DOHH2 (cell line): ENCODE results near the gene EFCAB12.

Experiments
- H3F3A ChIP-seq: fragments of 200-600 bp; sonication (generic), shearing (Covaris generic); 2 replicates; pipeline ENCODE4 v1.6.0; 2016; ENCODE audit warnings: antibody characterized with exemption, mild to moderate bottlenecking; ENCODE audit not compliant: control insufficient read depth, insufficient read depth
- H3K27ac ChIP-seq: fragments of 200-600 bp; sonication (generic); 2 replicates; pipeline ENCODE4 v1.5.1; 2014; ENCODE audit warnings: low read depth, mild to moderate bottlenecking, low read length, moderate library complexity
- H3K27me3 ChIP-seq: fragments of 200-600 bp; sonication (generic); 2 replicates; pipeline ENCODE4 v1.6.1; 2014; ENCODE audit warnings: mild to moderate bottlenecking, low read length, mixed read lengths; ENCODE audit not compliant: control insufficient read depth
- H3K36me3 ChIP-seq: fragments of 200-600 bp; sonication (generic); 2 replicates; pipeline ENCODE4 v1.6.1; 2014; ENCODE audit warnings: mild to moderate bottlenecking, low read length, moderate library complexity, mixed read lengths; ENCODE audit not compliant: control insufficient read depth
- H3K4me1 ChIP-seq: fragments of 200-600 bp; sonication (generic); 2 replicates; pipeline ENCODE4 v1.6.1; 2014; ENCODE audit warnings: mild to moderate bottlenecking, low read length, mixed read lengths; ENCODE audit not compliant: control insufficient read depth
- H3K4me2 ChIP-seq: fragments of 200-600 bp; sonication (generic); 2 replicates; pipeline ENCODE4 v1.6.0; 2014; ENCODE audit warnings: mild to moderate bottlenecking, low read length, moderate library complexity
- H3K4me3 ChIP-seq: fragments of 200-600 bp; sonication (generic); 2 replicates; pipeline ENCODE4 v1.5.1; 2014; ENCODE audit warnings: mild to moderate bottlenecking, low read length, mixed read lengths
- H3K79me2 ChIP-seq: fragments of 200-600 bp; sonication (generic); 2 replicates; pipeline ENCODE4 v1.6.1; 2014; ENCODE audit warnings: mild to moderate bottlenecking, low read length, mixed read lengths; ENCODE audit not compliant: control insufficient read depth
- H3K9me2 ChIP-seq: fragments of 200-600 bp; sonication (generic); replicated peaks from 2 replicates; pipeline ENCODE4 v1.6.1; 2014; ENCODE audit warnings: mild to moderate bottlenecking, low read length, mixed read lengths; ENCODE audit not compliant: control insufficient read depth
- H3K9me3 ChIP-seq: fragments of 200-600 bp; sonication (generic); 2 replicates; pipeline ENCODE4 v1.6.1; 2014; ENCODE audit warnings: antibody characterized with exemption, low read length, mixed read lengths; ENCODE audit not compliant: control insufficient read depth, insufficient read depth
- H4K20me1 ChIP-seq: fragments of 200-600 bp; sonication (generic); 2 replicates; pipeline ENCODE4 v1.6.0; 2014; ENCODE audit warnings: low read depth, mild to moderate bottlenecking, antibody characterized with exemption, low read length, moderate library complexity; ENCODE audit not compliant: control insufficient read depth, insufficient read depth
- EZH2phosphoT487 ChIP-seq: fragments of 200-600 bp; sonication (generic); IDR thresholded peaks from 2 replicates; pipeline ENCODE4 v1.6.1; 2017; ENCODE audit warnings: borderline replicate concordance, mild to moderate bottlenecking, antibody characterized with exemption, low read length, moderate library complexity, mixed read lengths
- TF ChIP-seq, protein P1 (sequence below): fragments of 200-600 bp; sonication (generic); IDR thresholded peaks from one replicate; pipeline ENCODE4 v1.5.1; 2014; ENCODE audit warnings: antibody characterized with exemption, mild to moderate bottlenecking, low read depth, low read length; ENCODE audit not compliant: poor library complexity, severe bottlenecking

The EFCAB12 gene

DNA sequence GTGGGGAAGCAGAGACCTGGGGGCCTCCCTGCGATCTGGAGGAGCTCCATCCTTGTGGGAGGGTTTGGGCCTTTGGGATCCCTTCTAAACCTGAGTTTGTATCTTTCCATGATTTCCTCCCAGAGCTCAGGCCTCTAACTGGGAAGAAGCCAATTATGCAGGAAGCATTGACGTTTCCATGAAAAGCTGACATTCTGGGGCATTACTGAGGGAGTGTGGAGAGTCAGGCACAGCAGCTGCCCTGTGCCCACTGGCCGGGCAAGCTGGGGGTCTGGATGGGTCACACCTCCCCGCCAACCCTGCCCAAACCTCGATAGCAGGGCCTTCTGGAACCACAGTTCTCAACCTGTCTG, 74.9 kb downstream of the EFCAB12 start:
- Histone ChIP-seq H3K4me1 (no peaks in the 10 kb centered on the region), H3K4me3 (no peak overlapping the region), H3K9me3 (no peaks in the 10 kb centered on the region), H3K27ac (no peak overlapping the region), H4K20me1 (no peaks in the 10 kb centered on the region), H3K36me3 (no peaks in the 10 kb centered on the region), H3K4me2 (no peak overlapping the region), H3K79me2 (no peaks in the 10 kb centered on the region), H3F3A (no peaks in the 10 kb centered on the region), H3K27me3 (no peaks in the 10 kb centered on the region; the same call in 1 of the 2 replicates), H3K9me2 (no peaks in the 10 kb centered on the region)
- TF ChIP-seq EZH2phosphoT487: no peak
- TF ChIP-seq, protein P1, sequence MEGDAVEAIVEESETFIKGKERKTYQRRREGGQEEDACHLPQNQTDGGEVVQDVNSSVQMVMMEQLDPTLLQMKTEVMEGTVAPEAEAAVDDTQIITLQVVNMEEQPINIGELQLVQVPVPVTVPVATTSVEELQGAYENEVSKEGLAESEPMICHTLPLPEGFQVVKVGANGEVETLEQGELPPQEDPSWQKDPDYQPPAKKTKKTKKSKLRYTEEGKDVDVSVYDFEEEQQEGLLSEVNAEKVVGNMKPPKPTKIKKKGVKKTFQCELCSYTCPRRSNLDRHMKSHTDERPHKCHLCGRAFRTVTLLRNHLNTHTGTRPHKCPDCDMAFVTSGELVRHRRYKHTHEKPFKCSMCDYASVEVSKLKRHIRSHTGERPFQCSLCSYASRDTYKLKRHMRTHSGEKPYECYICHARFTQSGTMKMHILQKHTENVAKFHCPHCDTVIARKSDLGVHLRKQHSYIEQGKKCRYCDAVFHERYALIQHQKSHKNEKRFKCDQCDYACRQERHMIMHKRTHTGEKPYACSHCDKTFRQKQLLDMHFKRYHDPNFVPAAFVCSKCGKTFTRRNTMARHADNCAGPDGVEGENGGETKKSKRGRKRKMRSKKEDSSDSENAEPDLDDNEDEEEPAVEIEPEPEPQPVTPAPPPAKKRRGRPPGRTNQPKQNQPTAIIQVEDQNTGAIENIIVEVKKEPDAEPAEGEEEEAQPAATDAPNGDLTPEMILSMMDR: no peak

DNA sequence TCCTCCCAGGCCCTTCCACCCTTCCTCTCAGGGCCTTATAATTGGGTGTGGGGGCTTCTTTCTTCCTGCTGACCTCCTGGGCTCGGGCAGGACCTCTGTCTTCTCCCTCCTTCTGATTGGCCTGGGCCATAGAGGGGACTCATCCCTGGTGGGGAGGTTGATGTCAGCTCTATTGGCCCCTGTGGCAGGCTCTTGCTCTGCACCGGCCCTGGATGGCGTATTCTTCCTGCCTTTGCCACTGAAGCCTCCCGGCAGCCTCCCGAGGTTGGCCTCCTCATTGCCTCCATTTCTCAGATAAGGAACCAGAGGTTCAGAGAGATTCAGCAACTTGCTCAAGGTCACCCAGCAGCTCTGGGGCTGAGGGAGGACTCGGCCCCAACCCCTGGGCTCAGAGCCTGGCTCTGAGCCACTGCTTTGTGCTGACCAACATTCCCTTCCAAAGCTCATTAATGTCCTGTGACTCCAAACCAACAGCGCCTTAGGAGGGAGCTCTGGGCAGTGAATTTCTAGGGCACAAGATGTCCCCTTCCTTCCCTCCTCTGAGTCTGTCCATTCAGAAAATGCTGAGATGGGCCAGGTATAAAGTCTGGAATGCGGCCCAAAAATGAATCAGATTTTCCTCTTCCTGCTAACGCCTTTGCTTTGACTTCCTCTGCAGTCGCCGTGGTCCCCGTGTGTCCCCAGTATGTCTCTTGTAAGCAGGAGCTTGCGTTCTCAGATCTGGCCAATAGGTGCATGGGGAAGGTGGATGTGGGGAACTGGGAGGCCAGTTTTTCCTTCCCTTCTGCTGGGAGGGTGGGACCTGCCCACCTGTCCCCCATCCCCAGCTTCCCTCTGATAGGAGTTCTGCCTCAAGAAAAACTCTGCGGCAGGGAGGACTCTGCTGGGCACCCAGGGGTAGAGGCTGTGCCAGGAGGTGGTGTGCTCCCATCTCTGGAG, 75.5 kb downstream of the EFCAB12 start:
- no peak for TF ChIP-seq EZH2phosphoT487
- TF ChIP-seq, protein P1: no peak
- no peaks in the 10 kb centered on the region; the same call in 1 of the 2 replicates for H3K27me3 ChIP-seq
- no peaks in the 10 kb centered on the region for H4K20me1 ChIP-seq
- no peaks in the 10 kb centered on the region for H3K4me1 ChIP-seq
- no peak overlapping the region for H3K4me2 ChIP-seq
- no peaks in the 10 kb centered on the region for H3K9me3 ChIP-seq
- no peaks in the 10 kb centered on the region for H3K79me2 ChIP-seq
- no peaks in the 10 kb centered on the region for H3K36me3 ChIP-seq
- no peak overlapping the region for H3K4me3 ChIP-seq
- H3K9me2 ChIP-seq: no peaks in the 10 kb centered on the region
- H3K27ac ChIP-seq: no peak overlapping the region
- H3F3A ChIP-seq: no peaks in the 10 kb centered on the region

DNA sequence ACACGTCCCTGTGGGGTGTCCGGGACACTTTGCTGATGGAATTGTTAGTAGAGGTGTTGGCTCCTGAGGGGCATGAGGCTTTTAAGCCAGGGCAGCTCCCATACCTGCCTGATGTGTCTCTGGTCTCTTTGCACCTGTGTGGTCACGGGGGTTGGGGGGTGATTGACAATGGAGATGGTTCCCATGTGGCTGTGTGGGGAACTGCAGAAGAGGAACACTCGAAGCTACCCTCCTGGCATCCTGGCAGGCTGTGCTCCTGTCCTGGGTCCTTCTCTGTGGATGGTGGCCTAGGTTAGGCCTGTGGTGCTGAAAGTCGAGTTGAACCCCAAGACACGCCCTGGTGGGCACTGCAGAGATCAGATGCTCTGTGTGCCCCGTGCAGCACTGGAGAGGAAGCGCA, 76.4 kb downstream of the EFCAB12 start:
- Histone ChIP-seq H3F3A (no peaks in the 10 kb centered on the region), H4K20me1 (no peaks in the 10 kb centered on the region), H3K4me3 (no peak overlapping the region)

More for the DNA sequence above, 76.4 kb downstream of the EFCAB12 start:
- Histone ChIP-seq H3K9me3 (no peaks in the 10 kb centered on the region), H3K36me3 (no peaks in the 10 kb centered on the region), H3K27ac (no peak overlapping the region), H3K79me2 (no peaks in the 10 kb centered on the region), H3K4me1 (no peaks in the 10 kb centered on the region), H3K27me3 (no peaks in the 10 kb centered on the region; the same call in 1 of the 2 replicates), H3K9me2 (no peaks in the 10 kb centered on the region), H3K4me2 (no peak overlapping the region)
- TF ChIP-seq, protein P1: peak; percentile 47
- no peak for TF ChIP-seq EZH2phosphoT487
